ENCODE results near the gene ADAMTSL3. TPM values are rescaled to one million over a fixed set of nuclear protein-coding genes. Genes with fewer than 3 reads are reported as not detected.

ADAMTSL3 gene, protein sequence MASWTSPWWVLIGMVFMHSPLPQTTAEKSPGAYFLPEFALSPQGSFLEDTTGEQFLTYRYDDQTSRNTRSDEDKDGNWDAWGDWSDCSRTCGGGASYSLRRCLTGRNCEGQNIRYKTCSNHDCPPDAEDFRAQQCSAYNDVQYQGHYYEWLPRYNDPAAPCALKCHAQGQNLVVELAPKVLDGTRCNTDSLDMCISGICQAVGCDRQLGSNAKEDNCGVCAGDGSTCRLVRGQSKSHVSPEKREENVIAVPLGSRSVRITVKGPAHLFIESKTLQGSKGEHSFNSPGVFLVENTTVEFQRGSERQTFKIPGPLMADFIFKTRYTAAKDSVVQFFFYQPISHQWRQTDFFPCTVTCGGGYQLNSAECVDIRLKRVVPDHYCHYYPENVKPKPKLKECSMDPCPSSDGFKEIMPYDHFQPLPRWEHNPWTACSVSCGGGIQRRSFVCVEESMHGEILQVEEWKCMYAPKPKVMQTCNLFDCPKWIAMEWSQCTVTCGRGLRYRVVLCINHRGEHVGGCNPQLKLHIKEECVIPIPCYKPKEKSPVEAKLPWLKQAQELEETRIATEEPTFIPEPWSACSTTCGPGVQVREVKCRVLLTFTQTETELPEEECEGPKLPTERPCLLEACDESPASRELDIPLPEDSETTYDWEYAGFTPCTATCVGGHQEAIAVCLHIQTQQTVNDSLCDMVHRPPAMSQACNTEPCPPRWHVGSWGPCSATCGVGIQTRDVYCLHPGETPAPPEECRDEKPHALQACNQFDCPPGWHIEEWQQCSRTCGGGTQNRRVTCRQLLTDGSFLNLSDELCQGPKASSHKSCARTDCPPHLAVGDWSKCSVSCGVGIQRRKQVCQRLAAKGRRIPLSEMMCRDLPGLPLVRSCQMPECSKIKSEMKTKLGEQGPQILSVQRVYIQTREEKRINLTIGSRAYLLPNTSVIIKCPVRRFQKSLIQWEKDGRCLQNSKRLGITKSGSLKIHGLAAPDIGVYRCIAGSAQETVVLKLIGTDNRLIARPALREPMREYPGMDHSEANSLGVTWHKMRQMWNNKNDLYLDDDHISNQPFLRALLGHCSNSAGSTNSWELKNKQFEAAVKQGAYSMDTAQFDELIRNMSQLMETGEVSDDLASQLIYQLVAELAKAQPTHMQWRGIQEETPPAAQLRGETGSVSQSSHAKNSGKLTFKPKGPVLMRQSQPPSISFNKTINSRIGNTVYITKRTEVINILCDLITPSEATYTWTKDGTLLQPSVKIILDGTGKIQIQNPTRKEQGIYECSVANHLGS (N-terminal part only)
- 0.35 and 0.87 TPM in 2 replicates for total RNA-seq (2014; rRNA removed; shearing (Covaris generic))
- polyA plus RNA-seq (2016; fragmentation: Nextera tagmentation; extraction: Ambion mirVana): 0.61 and 0.92 TPM in 2 replicates
- long read RNA-seq, partial matches to known transcripts: 1 of 2 reads
- long read RNA-seq, other reads (novel, unspliced or antisense): 1 of 2 reads

- Histone ChIP-seq H3F3A (replicated peaks; ENCODE audit: low read depth) (0 out of 2 replicates have a peak, but pooled peaks cover 4% of the 10 kb centered on the region), H3K4me3 (peak within 1 kb of the TSS; percentile 70), H3K36me3 (ENCODE audit: insufficient read depth) (no peaks in the 10 kb centered on the region; the same call in 1 of the 2 replicates), H3K27me3 (ENCODE audit: insufficient read depth) (peaks cover 48% of the 10 kb centered on the region), H3K27ac (ENCODE audit: low read depth) (no peak within 1 kb of the TSS), H3K9me2 (ENCODE audit: insufficient read depth) (0 out of 2 replicates have a peak, but pooled peaks cover 7% of the 10 kb centered on the region), H3K4me2 (peak within 1 kb of the TSS; percentile 88), H4K20me1 (replicated peaks; ENCODE audit: insufficient read depth) (no peaks in the 10 kb centered on the region), H2AFZ (peak within 1 kb of the TSS; percentile 97), H3K4me1 (ENCODE audit: insufficient read depth) (peaks cover 4% of the 10 kb centered on the region; the same call in 1 of the 2 replicates), H3K79me2 (replicated peaks; ENCODE audit: insufficient read depth) (no peaks in the 10 kb centered on the region)
- ATAC-seq (peak; percentile 78), DNase-seq (ENCODE audit: low spot score) (peak; percentile 81)
- H3K4me3 Mint-ChIP-seq: peak within 1 kb of the TSS; percentile 71
- peaks cover 19% of the 10 kb centered on the region for H3K4me1 Mint-ChIP-seq
- TF ChIP-seq POLR2AphosphoS5 (IDR thresholded peaks at IDR 0.05; ENCODE audit: low read depth) (0 out of 2 replicates have a peak, but pooled peaks have one; percentile 16), REST (IDR thresholded peaks at IDR 0.05; ENCODE audit: unreplicated experiment) (no peak)
- TF ChIP-seq, protein P1, sequence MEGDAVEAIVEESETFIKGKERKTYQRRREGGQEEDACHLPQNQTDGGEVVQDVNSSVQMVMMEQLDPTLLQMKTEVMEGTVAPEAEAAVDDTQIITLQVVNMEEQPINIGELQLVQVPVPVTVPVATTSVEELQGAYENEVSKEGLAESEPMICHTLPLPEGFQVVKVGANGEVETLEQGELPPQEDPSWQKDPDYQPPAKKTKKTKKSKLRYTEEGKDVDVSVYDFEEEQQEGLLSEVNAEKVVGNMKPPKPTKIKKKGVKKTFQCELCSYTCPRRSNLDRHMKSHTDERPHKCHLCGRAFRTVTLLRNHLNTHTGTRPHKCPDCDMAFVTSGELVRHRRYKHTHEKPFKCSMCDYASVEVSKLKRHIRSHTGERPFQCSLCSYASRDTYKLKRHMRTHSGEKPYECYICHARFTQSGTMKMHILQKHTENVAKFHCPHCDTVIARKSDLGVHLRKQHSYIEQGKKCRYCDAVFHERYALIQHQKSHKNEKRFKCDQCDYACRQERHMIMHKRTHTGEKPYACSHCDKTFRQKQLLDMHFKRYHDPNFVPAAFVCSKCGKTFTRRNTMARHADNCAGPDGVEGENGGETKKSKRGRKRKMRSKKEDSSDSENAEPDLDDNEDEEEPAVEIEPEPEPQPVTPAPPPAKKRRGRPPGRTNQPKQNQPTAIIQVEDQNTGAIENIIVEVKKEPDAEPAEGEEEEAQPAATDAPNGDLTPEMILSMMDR (conservative IDR thresholded peaks at IDR 0.05; ENCODE audit: low read depth in 2 of 2): peak in 1 of 2 experiments; percentile 21; a peak in 1 of 4 replicates
- no peaks in the 10 kb centered on the region for H3K9me3 Mint-ChIP-seq
- no peaks in the 10 kb centered on the region; the same call in 2 of the 3 replicates for H3K36me3 Mint-ChIP-seq (ENCODE audit: low read depth)
- H3K27me3 Mint-ChIP-seq (ENCODE audit: insufficient read depth, low read depth, poor library complexity): peaks cover 39% of the 10 kb centered on the region
- H3K27ac Mint-ChIP-seq: no peak within 1 kb of the TSS
These were observed at the start of gene ADAMTSL3 for GRCh38 chr15:83653639-83654378. TSS of gene ADAMTSL3 (plus strand) at chr15:83654123. CDS start at chr15:83655762, 1,639 bp downstream.
